HG03025 (cell line): ENCODE results near the gene RECK.
A peak's percentile ranks its signal among the peaks of the same experiment; 100 is the strongest.

Experiments
- ATAC-seq: cut with Tn5 transposase; IDR thresholded peaks from one replicate; pipeline ENCODE4 v1.9.1; 2021; ENCODE audit warnings: mild to moderate bottlenecking, moderate library complexity; ENCODE audit not compliant: unreplicated experiment, low FRiP score

Gene RECK

GRCh38 chr9:36136894-36137391 lies 100.2 kb downstream of the RECK start:
- peak; percentile 28 for ATAC-seq

- ATAC-seq, result no peak
These were observed 100.8 kb downstream of the RECK start for GRCh38 chr9:36137392-36138004.

GRCh38 chr9:36138496-36138895 lies 101.8 kb downstream of the RECK start:
- no peak for ATAC-seq

- ATAC-seq, result no peak
These were observed 102.2 kb downstream of the RECK start for GRCh38 chr9:36138901-36139300.

GRCh38 chr9:36140086-36141084 lies 103.7 kb downstream of the RECK start:
- ATAC-seq, result no peak

- no peak for ATAC-seq
These were observed 104.6 kb downstream of the RECK start for GRCh38 chr9:36141288-36141687.

GRCh38 chr9:36141761-36142160 lies 105.0 kb downstream of the RECK start:
- ATAC-seq, result no peak

- no peak for ATAC-seq
These were observed 106.0 kb downstream of the RECK start for GRCh38 chr9:36142510-36143244.

- ATAC-seq, result no peak
These were observed 106.5 kb downstream of the RECK start for GRCh38 chr9:36143245-36143641.

GRCh38 chr9:36144309-36145232 lies 107.9 kb downstream of the RECK start:
- ATAC-seq, result no peak

GRCh38 chr9:36145970-36146369 lies 109.3 kb downstream of the RECK start:
- no peak for ATAC-seq

GRCh38 chr9:36146651-36147050 lies 109.9 kb downstream of the RECK start:
- no peak for ATAC-seq

- no peak for ATAC-seq
These were observed 110.9 kb downstream of the RECK start for GRCh38 chr9:36147441-36148175.

- no peak for ATAC-seq
These were observed 111.8 kb downstream of the RECK start for GRCh38 chr9:36148311-36149051.

- no peak for ATAC-seq
These were observed 112.5 kb downstream of the RECK start for GRCh38 chr9:36149197-36149596.

GRCh38 chr9:36150574-36151315 lies 114.0 kb downstream of the RECK start:
- ATAC-seq, result no peak

- peak; percentile 72 for ATAC-seq
These were observed 114.8 kb downstream of the RECK start for GRCh38 chr9:36151316-36152210.
